ENCODE measurements around the gene EYA4.

EYA4 gene

GRCh38 chr6:133291671-133292070, 50.5 kb downstream of the EYA4 start:
- no peak for DNase-seq

DNA sequence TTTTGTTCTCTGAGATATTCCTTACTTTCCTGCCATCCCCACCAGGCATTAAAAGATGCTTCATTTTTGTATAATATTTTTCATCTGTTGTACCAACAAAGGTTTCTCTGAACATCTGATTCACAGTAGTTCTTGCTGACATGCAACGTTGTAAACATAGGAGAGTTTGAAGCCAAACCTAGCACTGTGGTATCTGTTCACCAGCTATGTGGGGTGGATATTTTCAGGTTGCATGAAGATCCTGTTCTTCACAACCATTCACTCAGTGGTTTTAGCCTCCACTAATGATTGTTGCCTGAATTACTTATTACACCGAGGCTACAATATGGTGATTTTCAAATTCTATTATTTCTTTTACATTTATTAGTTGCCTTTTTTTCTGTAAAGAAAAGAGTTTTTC, 56.5 kb downstream of the EYA4 start:
- DNase-seq, result no peak

GRCh38 chr6:133298335-133298734, 57.2 kb downstream of the EYA4 start:
- no peak for DNase-seq

GRCh38 chr6:133298801-133299200, 57.6 kb downstream of the EYA4 start:
- no peak for DNase-seq

GRCh38 chr6:133300896-133301295, 59.7 kb downstream of the EYA4 start:
- no peak for DNase-seq

DNA sequence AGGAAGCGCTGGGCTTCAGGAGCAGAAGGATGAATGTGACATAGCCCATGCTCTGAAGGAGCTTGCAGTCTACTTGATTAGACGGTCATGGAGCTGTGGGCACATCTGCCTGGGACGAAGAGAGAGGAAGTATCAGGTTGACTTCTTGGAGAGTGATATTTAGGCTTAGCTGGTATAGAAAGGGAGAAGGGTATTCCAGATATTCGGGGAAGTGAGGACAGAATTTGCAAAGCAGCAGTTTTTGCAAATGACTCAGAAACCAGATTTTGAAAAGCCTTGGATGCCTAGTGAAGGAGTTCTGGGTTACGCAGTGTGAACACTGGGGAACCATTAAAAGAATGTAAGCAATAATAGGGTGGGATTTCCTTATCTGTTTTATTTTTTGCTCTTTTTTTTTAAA, 60.7 kb downstream of the EYA4 start:
- no peak for DNase-seq

DNA sequence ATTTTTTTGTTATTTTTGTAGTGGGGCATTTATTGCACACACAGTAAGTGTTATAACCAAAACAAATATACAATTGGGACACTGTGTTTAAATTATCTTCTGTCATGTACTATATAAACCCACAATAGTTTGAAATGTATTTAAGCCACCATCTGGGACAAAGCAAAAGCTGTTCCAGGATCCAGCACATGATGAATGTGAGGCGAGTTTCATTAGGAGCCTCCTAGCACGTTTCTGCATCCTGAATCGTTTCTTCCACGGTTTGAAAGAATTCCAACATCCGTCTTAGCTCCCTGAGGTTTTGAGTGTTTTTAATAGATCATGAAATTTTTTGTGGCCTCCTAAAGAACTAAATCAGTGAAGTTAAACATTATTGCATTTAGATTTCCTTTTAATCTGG, 65.8 kb downstream of the EYA4 start:
- DNase-seq, result no peak

DNA sequence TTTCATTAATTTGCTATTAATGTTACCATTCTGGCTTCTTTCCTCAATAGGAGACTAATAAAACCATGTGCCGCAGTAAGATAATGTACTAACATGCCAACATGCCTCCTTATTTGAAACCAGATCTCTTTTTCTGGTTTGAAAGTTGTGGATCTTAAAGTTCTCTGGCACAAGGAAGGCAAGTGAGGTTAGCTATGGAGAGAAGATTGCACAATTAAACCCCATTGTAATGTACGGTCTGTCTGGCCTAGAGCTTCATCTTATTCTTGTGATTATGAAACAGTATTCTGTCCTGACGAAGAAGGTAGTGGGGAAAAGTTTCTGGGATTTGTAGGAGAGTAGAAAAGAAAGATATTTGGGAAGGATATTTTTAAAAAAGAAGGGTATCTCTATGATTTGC, 68.4 kb downstream of the EYA4 start:
- DNase-seq, result no peak

DNA sequence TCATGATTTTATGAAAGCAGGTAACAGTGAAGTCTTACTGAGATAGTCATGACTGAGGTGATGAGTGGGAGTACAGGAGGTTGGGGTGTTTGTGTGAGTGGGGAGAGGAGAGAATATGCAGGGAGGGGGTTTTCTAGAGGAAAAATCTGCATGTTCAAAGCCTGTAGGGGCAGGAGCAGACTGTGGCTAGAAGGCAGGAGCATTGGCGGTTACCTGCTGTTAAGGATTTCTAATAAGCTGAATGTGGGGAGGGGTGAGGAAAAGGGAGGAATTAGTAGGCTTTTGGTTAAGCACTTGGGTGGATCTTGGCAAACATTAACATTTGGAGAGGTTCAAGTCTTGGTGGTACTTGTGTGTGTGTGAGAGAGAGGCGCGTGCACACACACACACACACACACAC, 70.8 kb downstream of the EYA4 start:
- no peak for DNase-seq

- DNase-seq, result no peak
Observed at GRCh38 chr6:133313068-133313467, 71.9 kb downstream of the EYA4 start.

DNA sequence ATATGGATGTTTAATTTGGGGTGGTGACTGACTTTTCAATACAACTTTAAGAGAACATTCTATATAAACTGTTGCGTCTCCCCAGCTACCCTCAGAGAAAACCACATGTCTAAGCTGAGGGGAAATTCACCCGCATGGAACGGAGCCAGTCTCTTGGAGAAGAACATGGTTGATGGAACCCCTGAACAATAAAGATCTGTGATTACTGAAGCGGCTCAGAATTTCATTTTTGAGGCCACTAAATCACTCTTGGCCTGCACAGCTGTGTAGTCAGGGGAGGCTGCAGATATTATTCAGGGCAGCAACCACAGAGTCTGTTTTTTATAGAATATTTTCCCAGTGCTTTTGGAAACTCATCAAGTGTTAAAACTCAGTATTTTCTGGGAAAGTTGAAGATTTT, 73.8 kb downstream of the EYA4 start:
- DNase-seq, result no peak

DNA sequence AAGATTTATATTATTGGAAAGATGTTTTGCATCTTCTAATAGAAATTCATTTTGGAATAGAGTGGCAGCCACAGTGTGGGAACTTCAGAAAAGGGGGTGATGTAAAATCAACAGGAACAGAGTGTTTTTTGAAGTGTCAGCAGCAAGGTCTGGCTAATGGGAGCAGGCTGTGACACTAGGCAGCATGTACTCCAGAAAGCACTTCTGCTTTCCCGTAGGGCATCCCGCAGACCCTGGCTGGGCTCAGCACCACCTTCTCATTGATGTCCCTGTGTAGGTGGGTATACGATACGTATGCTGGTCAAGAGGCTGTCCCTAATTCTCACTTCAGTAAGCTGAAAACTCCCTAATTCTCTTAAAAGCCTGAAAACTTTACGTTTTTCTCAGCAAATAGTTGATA, 74.7 kb downstream of the EYA4 start:
- no peak for DNase-seq

GRCh38 chr6:133317704-133318103, 76.5 kb downstream of the EYA4 start:
- DNase-seq, result no peak

DNA sequence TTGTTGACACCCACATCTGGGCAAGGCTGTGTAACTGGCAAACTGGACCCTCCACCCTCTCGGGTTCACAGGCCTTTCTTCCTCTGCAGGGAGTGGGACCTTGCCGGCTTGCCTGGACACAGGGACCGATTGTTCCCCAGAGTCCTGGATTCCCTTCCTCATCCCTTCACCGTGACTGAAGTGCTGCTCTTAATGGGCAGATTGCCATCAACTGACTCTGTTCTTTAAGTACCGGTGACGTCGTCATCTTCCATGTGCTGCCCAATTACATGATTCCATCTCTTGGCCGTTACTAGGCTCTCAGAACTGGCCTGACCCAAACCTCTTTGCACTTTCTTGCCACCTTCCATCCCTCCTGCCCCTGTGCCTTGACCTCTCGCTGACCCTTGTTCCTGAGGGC, 85.4 kb downstream of the EYA4 start:
- no peak for DNase-seq

DNA sequence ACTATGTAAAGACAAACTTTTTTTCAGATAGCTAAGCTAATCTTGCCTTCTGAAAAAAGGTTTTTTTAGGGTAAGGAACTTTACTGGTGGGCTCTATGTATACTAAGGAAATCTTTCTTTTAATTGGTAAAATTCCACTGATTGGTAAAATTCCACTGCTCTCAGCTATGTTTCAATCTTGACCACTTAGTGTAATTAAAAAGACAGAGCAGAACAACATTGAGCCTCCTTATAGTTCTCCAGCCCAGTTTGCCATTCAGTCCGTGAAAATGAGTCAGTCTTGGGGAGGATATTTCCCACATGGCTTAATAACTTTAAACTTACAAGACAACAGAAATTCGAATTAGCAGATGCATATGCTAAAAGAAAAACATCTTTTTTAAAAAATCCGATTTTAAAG, 92.7 kb downstream of the EYA4 start:
- DNase-seq, result no peak

- DNase-seq, result no peak
Observed at GRCh38 chr6:133337308-133337707, 96.2 kb downstream of the EYA4 start.

GRCh38 chr6:133339543-133340384, 98.6 kb downstream of the EYA4 start:
- DNase-seq, result no peak

GRCh38 chr6:133340557-133340956, 99.4 kb downstream of the EYA4 start:
- DNase-seq, result no peak

DNA sequence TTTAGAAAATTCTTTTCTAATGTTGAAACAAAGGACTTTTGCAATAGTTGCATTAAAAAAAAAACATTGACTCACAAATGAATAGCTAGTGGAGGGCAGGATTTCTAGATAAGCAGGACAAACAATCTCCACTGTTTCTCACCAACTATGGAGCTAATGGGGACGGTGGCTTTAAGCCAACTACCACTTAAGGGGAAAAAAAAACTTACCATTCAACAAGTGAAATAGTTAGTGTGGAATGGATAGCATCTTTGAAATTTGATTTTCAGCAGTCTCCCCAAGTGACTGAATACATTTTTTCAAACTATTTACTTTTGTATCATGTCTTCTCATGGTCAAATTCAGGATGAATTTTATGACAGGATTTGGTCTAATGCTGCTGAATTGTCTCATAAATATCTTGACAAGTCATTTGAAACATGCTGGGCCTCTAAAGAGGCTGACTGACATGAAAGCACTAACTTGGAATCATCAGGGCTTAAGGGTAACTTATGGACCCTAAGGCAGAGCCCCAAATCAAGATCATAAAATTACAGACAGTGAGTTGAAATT, 100.5 kb downstream of the EYA4 start:
- no peak for DNase-seq

DNA sequence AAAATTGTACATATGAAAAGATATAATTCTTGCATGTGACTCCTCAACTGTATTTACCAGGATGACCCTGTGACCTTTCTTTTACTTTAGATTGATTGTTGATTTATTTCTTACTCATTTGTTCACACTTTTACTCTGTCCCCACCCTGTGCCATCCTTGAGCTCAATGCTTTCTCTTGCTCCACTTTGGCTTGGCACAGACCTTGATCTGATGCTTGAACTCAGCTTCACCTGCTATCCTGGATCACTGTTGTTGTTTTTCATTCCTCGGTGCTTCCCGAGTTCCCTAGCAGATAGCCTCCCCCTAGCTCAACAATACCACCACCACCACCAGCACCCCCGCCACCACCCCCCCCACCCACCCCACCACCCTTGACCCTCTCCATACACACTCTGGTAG, 102.1 kb downstream of the EYA4 start:
- DNase-seq, result no peak

DNA sequence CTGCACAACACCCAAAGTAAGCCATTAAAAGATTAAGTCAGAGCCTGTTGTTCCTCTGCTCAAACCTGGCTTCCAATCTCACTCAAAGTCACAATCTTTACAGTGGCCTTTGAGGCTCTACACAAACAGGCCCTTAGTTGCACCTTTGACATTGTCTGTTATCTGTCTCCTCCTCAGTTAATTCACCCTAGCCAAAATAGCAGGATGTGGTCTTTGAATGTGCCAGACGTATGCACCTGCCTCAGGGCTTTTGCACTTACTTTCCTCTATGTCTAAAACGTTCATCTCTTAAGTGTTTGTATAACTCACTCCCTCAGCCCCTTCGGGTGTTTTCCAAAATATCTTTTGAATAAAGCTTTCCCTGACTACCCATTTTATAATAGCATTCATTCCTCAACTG, 107.7 kb downstream of the EYA4 start:
- DNase-seq, result no peak

DNA sequence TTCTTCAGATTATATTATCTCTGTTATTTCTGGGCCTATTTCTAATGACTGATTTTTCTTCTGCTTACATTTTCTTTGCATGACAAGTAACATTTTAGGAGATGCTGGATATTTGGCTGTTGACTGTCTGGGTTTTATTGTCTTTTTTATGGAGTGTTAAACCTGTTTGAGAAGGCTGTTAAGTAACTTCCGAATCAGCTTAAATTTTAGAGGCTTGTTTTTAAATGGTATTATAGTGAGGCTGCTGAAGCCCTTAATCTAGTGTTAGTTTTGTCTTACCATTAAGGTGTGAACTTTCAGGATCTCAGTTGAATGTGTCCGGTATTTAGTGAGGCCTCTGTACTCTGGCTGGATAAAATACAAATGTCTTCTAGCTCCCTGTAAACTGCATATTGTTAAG, 109.8 kb downstream of the EYA4 start:
- DNase-seq, result no peak

DNA sequence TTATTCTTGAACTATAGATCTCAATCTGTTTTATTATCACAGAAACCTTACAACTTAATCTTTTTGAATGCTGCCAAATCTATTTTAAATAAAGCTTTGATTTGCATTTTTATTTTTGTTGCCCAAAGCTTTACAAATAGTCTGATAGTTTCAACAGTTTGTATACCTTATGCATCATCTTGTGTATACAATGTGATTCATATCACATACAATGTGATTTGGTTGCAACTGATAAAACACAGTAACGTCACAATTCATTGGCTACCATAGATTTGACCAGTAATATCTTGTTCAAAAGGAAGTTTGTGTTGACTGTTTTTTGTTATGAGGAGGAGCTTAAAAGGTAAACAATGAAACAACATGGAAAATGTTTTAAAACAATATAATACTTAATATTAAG, 110.9 kb downstream of the EYA4 start:
- no peak for DNase-seq

GRCh38 chr6:133353061-133353460, 111.9 kb downstream of the EYA4 start:
- no peak for DNase-seq

DNA sequence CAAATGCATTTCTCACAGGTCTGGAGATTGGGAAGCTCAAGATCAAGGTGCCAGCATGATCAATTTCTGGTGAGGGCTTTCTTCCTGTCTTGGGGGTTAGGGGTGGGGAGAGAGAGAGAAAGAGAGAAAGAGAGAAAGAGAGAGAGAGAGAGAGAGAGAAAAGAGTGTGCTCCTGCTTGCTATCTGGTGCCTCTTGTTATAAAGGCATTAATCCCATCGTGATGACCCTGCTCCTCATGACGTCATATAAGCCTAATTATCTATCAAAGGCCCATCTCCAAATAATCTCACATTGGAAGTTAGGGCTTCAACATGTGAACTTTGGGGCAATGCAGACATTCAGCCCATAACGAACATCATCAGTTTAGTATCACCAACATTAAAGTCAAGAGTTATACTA, 114.8 kb downstream of the EYA4 start:
- no peak for DNase-seq
